IPS-18a (cell line): ENCODE measurements around the gene TOP3A.

Source experiments
- H3K27ac ChIP-seq: one replicate; pipeline ENCODE4 v1.5.1; 2013; ENCODE audit warnings: low read length
- H3K27me3 ChIP-seq: one replicate; pipeline ENCODE4 v1.6.1; 2013; ENCODE audit warnings: mild to moderate bottlenecking, low read length; ENCODE audit not compliant: control insufficient read depth, insufficient read depth
- H3K36me3 ChIP-seq: one replicate; pipeline ENCODE4 v1.6.1; 2013; ENCODE audit warnings: low read depth, low read length; ENCODE audit not compliant: control insufficient read depth
- H3K4me1 ChIP-seq: one replicate; pipeline ENCODE4 v1.6.1; 2013; ENCODE audit warnings: low read depth, low read length; ENCODE audit not compliant: control insufficient read depth
- H3K4me3 ChIP-seq: one replicate; pipeline ENCODE4 v1.5.1; 2013; ENCODE audit warnings: low read length
- H3K9ac ChIP-seq: one replicate; pipeline ENCODE4 v1.6.1; 2013; ENCODE audit warnings: mild to moderate bottlenecking, low read length, moderate library complexity
- H3K9me3 ChIP-seq: one replicate; pipeline ENCODE4 v1.6.1; 2013; ENCODE audit warnings: low read depth, low read length; ENCODE audit not compliant: control insufficient read depth

Gene TOP3A

DNA sequence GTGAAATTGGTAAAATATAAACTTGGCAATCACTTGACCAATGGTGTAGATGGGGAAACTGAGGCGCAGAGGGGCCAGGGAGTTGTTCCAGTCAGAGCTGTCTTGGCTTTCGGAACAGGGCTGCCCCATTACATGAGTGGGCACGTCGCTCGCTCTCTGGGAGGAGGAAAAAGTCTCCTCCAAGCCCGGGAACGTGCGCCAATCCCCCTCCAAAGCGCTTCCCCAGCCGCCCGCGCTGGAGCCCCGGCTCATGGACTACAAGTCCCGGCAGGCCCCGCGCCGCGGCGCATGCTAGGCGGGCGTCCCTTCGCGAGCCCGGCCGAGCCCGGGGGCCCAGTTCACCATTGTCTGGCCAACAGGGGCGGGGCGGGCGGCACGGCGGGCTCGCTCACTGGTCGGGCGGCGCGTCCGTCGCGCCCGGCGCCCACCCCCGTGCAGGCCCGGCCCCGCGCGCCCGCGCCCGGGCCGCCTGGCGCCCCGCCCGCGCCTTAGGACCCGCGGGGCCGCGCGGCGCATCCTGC lies 89.6 kb downstream of the TOP3A start, which contains the start of gene LLGL1:
TSS of gene LLGL1 (plus strand) at position 515 of the 521 bp plus-strand sequence. CDS start 48 bp downstream, outside the sequence.
- peak within 1 kb of the TSS; percentile 97 for H3K27ac ChIP-seq
- peaks cover 6% of the 10 kb centered on the region for H3K4me1 ChIP-seq
- peak within 1 kb of the TSS; percentile 85 for H3K4me3 ChIP-seq
- H3K9me3 ChIP-seq = no peaks in the 10 kb centered on the region
- peak within 1 kb of the TSS; percentile 92 for H3K9ac ChIP-seq
- no peaks in the 10 kb centered on the region for H3K36me3 ChIP-seq
- no peaks in the 10 kb centered on the region for H3K27me3 ChIP-seq

DNA sequence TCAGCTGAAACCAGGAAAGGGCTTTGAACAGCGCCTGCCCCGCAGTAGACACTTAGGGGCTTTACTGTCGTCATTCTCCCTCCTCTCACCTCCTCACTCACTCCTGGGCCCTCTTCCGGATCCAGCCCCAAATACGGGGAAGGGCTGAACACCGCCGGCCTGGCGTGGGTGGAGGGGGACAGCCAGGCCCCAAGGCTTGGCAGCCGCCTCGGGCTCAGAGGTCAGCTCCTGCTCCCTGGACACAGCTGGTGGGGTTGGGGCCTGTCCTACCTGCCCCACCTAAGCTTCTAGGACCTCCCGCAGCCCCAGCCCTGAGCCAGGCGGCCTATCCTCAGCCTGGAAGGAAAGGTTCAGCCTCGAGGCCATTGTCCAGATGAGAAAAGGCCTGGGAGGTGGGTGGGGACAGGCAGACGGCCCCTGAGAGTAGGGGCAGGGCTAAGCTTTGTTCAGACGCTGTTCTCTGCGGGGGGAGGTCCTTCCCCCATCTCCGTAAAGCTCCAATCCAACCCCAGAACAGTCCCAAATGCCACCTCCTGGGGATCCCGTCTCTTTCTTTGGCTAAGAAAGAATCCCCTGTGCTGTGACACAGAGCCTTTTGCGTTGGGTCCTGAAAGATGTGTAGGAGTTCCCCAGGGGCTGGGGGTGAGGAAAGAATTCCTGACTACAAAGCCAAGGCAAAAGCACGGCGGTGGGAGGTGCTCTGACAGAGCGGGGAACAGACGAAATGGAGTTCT lies 90.2 kb downstream of the TOP3A start:
- H3K4me1 ChIP-seq = peaks cover 6% of the 10 kb centered on the region
- no peaks in the 10 kb centered on the region for H3K9me3 ChIP-seq
- no peaks in the 10 kb centered on the region for H3K27me3 ChIP-seq
- peak overlapping the region; percentile 75 for H3K4me3 ChIP-seq
- H3K9ac ChIP-seq = peak overlapping the region; percentile 92
- no peaks in the 10 kb centered on the region for H3K36me3 ChIP-seq
- H3K27ac ChIP-seq = peak overlapping the region; percentile 97

DNA sequence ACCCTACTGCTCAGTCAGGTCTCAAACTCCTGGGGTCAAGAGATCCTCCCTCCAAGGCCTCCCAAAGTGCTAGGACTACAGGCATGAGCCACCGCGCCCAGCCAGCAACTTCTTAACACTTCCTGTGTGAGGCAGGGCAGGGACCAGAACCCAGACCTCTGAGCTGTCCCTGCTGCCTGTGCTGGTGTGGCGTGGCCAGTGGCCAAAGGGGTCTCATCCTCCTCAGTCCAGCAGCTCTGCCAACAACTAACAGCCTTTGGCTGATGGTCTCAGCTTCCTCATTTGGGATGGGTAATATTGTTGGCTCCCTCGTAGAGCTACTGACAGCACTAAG lies 90.8 kb downstream of the TOP3A start:
- no peaks in the 10 kb centered on the region for H3K36me3 ChIP-seq
- peak overlapping the region; percentile 92 for H3K9ac ChIP-seq
- H3K4me3 ChIP-seq = peak overlapping the region; percentile 75

More for the DNA sequence above, 90.8 kb downstream of the TOP3A start:
- H3K9me3 ChIP-seq = no peaks in the 10 kb centered on the region
- H3K27me3 ChIP-seq = no peaks in the 10 kb centered on the region
- H3K27ac ChIP-seq = peak overlapping the region; percentile 97
- H3K4me1 ChIP-seq = peaks cover 6% of the 10 kb centered on the region
